Left colon (tissue), 2 donors: Measurements from ENCODE around the gene RANGRF. TPM values are rescaled to one million over a fixed set of nuclear protein-coding genes. Genes with fewer than 3 reads are reported as not detected.

Experiments
- ATAC-seq: fragments of 200-7000 bp; cut with Tn5 transposase; one replicate; pipeline ENCODE4 v1.9.1; 2020; ENCODE audit warnings: mild to moderate bottlenecking, moderate library complexity
- DNase-seq, 2 donors: peaks; one replicate each; pipeline ENCODE4 v3.0.0-alpha.2; 2020
- intact Hi-C, 2 donors: fragments of 100-400 bp; cut with DNase I in 1 of 2; cut with micrococcal nuclease in 1 of 2; formaldehyde crosslinking; loops; one replicate each; pipeline versions ENCODE4 v1.11.2 to v1.14.0; 2022; cut with DNase I, micrococcal nuclease
- total RNA-seq, 2 donors: library from RNA; stranded (reverse); fragmentation: NEBNext Ultra II Directional; extraction: Animal tissue kit (Norgen Biotek cat#: 25700); gene quantifications; one replicate each; pipeline ENCODE4 v1.2.1, GENCODE V29; 2021
- donor health status: DM: no; HTN: no; CAD: no.
- donor health status: DM: yes; HTN: yes; CAD: no.

Gene RANGRF
- total RNA-seq, 2 donors from 2014 or later: 11.8 to 13.4 TPM

- intact Hi-C loops: no loop called here
- ATAC-seq: no peak
Measured at GRCh38 chr17:8333281-8333680, 44.8 kb downstream of the RANGRF start.

GRCh38 chr17:8337802-8338752 lies 49.6 kb downstream of the RANGRF start:
- ATAC-seq (no peak), DNase-seq (no peak)
- intact Hi-C loops: no loop called here

More at GRCh38 chr17:8333281-8333680, 44.8 kb downstream of the RANGRF start:
- no peak for DNase-seq

GRCh38 chr17:8338753-8339140 lies 50.3 kb downstream of the RANGRF start:
- ATAC-seq: no peak
- intact Hi-C loops: no loop called here
- no peak for DNase-seq

GRCh38 chr17:8339540-8339939 lies 51.1 kb downstream of the RANGRF start, which contains the start of gene ODF4:
Gene ODF4 (plus strand): TSS chr17:8339840. CDS start chr17:8340052, 212 bp downstream.
- ATAC-seq (no peak), DNase-seq (no peak)
- intact Hi-C loops: no loop called here

Other genes starting within 250 kb of the RANGRF start
- 1 to 10 TPM in 1 of 2 donors, under 1 TPM in 1; 0.55 to 2.5 TPM for gene ALOX15B, start 249.6 kb upstream of the RANGRF start, total RNA-seq
- gene ALOX12B, start 201.0 kb upstream of the RANGRF start, total RNA-seq: under 1 TPM in 1 of 2 donors, not detected in 1; 0.82 TPM
- gene ALOXE3, start 170.2 kb upstream of the RANGRF start, total RNA-seq: not detected
- not detected for gene HES7, start 164.6 kb upstream of the RANGRF start, total RNA-seq
- gene PER1, start 136.3 kb upstream of the RANGRF start, total RNA-seq: 100 to 1,000 TPM in 1 of 2 donors, 10 to 100 TPM in 1; 35.0 to 113 TPM
- gene VAMP2, start 125.7 kb upstream of the RANGRF start, total RNA-seq: 10 to 100 TPM; 45.1 to 56.3 TPM
- 10 to 100 TPM; 11.3 to 12.6 TPM for gene TMEM107, start 112.3 kb upstream of the RANGRF start, total RNA-seq
- gene BORCS6, start 98.5 kb upstream of the RANGRF start, total RNA-seq: 10 to 100 TPM; 12.2 to 13.3 TPM
- gene AURKB, start 78.1 kb upstream of the RANGRF start, total RNA-seq: 10 to 100 TPM in 1 of 2 donors, 1 to 10 TPM in 1; 6.4 to 22.4 TPM
- gene CTC1, start 40.6 kb upstream of the RANGRF start, total RNA-seq: 10 to 100 TPM; 38.7 to 38.8 TPM
- 10 to 100 TPM; 17.0 to 23.9 TPM for gene PFAS, start 39.4 kb upstream of the RANGRF start, total RNA-seq
- gene SLC25A35, start 6.7 kb downstream of the RANGRF start, total RNA-seq: 10 to 100 TPM in 1 of 2 donors, 1 to 10 TPM in 1; 7.2 to 11.8 TPM
- gene ARHGEF15, start 21.6 kb downstream of the RANGRF start, total RNA-seq: 1 to 10 TPM; 1.7 to 2.6 TPM
- gene ODF4, start 51.2 kb downstream of the RANGRF start, total RNA-seq: not detected
- gene RPL26, start 94.5 kb downstream of the RANGRF start, total RNA-seq: 1,000 to 10,000 TPM; 1,187 to 1,236 TPM
- not detected for gene RNF222, start 109.2 kb downstream of the RANGRF start, total RNA-seq
- gene NDEL1, start 147.2 kb downstream of the RANGRF start, total RNA-seq: 10 to 100 TPM; 52.0 to 65.4 TPM